Bronchial epithelial cell (primary cell): ENCODE results near the gene FAM117A. TPM values are rescaled to one million over a fixed set of nuclear protein-coding genes. Genes with fewer than 3 reads are reported as not detected.
A peak's percentile ranks its signal among the peaks of the same experiment; 100 is the strongest.

Experiments
- DNase-seq: peaks from one replicate; pipeline ENCODE4 v3.0.0-alpha.2; 2010; ENCODE audit warnings: low read depth
- FAIRE-seq: peaks from 2 replicates; lab custom pipeline; 2011; peaks lifted over from hg19 to GRCh38; lab: Jason Lieb, UNC
- H3K27me3 ChIP-seq: 2 replicates; pipeline ENCODE4 v1.5.1; 2011; ENCODE audit warnings: low read length; ENCODE audit not compliant: control insufficient read depth, insufficient read depth
- H3K36me3 ChIP-seq: 2 replicates; pipeline ENCODE4 v1.5.1; 2011; ENCODE audit warnings: low read length; ENCODE audit not compliant: control insufficient read depth, insufficient read depth
- H3K4me3 ChIP-seq: 2 replicates; pipeline ENCODE4 v1.5.1; 2011; ENCODE audit warnings: mild to moderate bottlenecking, low read depth, low read length, control low read depth
- total RNA-seq: library from RNA; depleted of rRNA; stranded (reverse); fragments of >200 nt; gene quantifications from 2 replicates; pipeline ENCODE4 v1.2.1, GENCODE V29; 2014
- TF ChIP-seq, protein P1 (sequence below): IDR thresholded peaks from 2 replicates; pipeline ENCODE4 v1.5.1; 2011; ENCODE audit warnings: mild to moderate bottlenecking, moderate library complexity, low read length, control low read depth, inconsistent platforms; ENCODE audit not compliant: insufficient read depth, severe bottlenecking

The FAM117A gene
- total RNA-seq, 1 donor from 2014 or later: 0.53 TPM

DNA sequence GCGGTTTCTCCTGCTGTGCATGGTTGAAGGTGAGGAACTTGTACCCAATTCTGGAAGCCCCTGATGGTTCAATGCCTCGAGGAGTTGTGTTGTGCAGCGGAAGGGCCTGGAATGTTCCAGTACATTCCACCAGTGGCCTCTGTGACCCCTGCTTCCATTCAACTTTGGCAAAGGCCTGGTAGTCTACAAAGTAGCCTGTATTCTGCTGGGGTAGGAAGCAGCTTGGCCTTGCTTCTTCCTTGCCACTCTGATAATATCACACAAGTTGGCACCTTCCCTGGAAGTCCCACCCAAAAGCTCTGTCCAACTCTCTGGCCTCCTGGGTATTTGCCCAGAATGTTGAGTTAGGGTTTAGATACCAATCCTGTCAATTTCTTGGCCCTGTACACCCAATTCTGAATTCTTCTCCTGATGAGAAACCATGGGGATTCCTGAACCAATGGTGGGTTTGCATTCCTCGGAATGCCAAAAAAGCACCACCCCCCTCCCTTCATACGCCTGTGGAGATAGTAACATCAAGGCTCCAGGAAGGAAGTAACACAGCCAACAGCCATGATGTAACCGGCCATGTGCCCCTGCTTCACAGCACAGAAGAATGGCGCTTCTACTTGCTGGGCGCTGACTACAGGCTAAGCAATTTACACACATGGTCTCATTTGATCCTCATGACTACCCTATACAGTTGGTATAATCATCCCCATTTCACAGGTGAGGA is 11.8 kb upstream of the FAM117A start:
- DNase-seq (no peak), FAIRE-seq (no peak)
- TF ChIP-seq, protein P1, sequence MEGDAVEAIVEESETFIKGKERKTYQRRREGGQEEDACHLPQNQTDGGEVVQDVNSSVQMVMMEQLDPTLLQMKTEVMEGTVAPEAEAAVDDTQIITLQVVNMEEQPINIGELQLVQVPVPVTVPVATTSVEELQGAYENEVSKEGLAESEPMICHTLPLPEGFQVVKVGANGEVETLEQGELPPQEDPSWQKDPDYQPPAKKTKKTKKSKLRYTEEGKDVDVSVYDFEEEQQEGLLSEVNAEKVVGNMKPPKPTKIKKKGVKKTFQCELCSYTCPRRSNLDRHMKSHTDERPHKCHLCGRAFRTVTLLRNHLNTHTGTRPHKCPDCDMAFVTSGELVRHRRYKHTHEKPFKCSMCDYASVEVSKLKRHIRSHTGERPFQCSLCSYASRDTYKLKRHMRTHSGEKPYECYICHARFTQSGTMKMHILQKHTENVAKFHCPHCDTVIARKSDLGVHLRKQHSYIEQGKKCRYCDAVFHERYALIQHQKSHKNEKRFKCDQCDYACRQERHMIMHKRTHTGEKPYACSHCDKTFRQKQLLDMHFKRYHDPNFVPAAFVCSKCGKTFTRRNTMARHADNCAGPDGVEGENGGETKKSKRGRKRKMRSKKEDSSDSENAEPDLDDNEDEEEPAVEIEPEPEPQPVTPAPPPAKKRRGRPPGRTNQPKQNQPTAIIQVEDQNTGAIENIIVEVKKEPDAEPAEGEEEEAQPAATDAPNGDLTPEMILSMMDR: no peak
- Histone ChIP-seq H3K4me3 (no peak overlapping the region), H3K27me3 (no peaks in the 10 kb centered on the region), H3K36me3 (no peaks in the 10 kb centered on the region)

DNA sequence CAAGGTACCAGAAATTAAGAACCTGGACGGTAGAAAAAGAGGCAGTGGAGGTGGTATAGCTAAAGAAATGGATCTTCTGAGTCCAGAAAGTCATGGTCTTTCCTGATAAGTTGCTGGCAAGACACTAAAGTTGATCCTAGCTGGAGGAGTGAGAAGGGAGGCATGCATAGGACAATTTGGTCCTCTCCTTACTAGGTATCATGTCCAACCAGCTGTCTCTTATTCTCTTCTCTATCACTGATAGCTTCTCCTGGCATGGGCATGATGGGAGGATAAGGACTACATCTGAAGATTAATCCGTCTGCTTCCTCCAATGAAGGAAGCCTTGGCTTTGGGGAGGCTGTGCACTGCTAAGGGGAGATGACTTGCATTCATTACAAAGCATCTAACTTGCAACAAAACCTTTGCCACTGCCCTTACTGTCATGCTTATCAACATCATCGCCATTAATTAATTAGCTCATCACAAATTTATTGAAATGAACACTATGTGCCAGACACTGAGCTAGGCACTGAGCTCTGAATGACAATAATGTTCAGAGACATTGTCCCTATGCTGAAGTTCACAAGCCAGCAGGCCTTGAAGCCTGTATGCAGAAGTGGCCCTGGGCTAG is 3.1 kb upstream of the FAM117A start:
- peak; percentile 55 for FAIRE-seq
- Histone ChIP-seq H3K27me3 (no peaks in the 10 kb centered on the region), H3K4me3 (no peak overlapping the region), H3K36me3 (no peaks in the 10 kb centered on the region)
- DNase-seq: no peak
- TF ChIP-seq, protein P1: no peak

DNA sequence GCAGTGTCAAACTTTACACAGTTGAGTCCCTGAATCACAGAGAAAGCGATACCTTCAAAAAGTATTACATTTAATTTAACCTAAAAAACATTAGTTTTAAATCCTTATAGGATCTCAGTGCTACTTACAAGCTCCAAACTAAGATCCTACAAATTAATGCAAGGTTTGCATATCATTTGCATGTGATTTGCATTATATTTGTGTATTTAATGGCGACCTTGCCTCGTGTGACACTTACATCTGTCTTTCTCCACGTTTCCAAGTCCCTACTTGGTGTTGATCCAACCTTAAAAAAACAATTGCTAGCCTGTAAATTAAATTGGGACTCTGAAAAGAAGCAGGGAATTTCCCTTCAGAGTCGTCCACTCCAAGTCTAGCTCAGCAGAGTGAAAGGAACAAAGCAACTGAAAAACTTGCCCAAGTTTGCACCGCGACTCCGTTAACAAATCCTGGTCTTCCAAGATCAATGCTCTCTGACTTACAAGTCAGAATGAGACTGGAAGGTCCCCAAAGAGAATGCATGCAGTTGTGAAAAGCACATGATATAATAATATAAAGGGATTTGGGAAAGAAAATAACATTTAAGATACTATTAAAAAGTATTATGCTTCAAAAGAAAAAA is 739 bp upstream of the FAM117A start:
- no peak for DNase-seq
- Histone ChIP-seq H3K27me3 (no peaks in the 10 kb centered on the region), H3K4me3 (peak overlapping the region; percentile 9), H3K36me3 (no peaks in the 10 kb centered on the region)
- TF ChIP-seq, protein P1: no peak
- FAIRE-seq: no peak

DNA sequence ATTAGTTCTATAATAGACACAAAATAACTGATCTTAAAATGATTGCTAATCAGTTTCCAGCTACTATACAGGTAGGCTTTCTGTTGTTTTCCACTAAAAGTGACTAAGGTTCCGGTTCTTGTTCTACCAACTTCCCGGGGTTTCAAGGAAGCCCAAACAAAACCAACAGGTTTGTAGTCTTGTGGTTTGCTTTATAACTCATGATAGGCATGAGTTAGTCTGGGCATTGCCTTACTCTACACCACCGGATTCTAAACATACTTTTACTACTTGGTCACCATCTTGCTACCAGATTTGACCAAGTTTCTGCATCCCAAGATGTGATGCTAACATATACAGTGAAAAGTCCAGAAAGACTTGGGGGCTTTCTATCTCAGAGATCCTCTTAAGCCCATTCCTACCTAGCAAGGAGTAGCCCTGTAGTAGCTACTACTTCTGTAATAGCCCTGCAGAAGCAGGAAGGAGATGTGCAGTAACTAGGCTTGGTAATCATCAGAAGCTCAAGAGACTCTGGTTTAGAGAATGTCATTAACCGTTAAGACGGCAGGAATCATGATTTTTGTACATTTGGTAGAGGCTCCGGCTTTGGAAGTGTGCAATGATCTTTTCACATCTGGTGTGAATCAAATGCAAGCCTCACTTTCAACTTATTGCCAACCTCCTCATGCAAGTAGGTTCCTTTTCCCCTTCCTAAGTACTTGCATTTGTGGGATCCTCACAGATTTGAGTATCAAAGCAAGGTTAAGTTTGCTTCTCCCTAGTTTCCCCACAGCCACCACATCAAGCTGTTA is 1.6 kb downstream of the FAM117A start:
- FAIRE-seq: no peak

DNA sequence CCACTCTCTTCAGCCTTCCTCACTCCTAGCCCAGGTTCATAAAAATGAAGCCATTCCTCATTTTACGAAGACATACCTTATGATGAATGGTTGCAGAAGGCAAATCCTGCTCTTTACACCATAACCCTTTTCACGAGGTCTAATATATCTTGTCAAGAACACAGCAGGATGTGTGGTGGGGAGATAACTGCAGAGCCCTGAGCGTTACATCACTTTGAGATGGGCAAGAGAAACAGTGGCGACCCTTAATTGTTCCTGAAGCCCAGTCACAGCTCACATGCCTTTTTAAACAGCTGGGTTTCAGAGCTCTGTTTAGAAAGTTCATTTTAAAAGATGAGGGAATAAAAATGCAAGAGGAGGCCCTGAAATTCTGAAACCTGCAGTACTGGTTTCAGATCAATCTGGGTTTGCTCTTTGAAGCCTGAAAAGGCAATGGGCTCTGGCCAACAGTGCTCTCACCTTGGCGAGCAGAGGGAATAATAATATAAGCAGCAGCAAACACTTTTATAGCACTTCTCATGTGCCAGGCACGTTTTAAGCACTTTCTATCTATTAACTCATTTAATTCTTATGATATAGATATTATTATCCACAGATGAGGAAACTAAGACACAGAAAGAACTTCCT is 2.9 kb downstream of the FAM117A start:
- no peak for FAIRE-seq

More for the DNA sequence above, 1.6 kb downstream of the FAM117A start:
- peak; percentile 74 for DNase-seq
- no peak overlapping the region for H3K4me3 ChIP-seq
- H3K27me3 ChIP-seq: no peaks in the 10 kb centered on the region
- H3K36me3 ChIP-seq: no peaks in the 10 kb centered on the region
- TF ChIP-seq, protein P1: no peak

More for the DNA sequence above, 2.9 kb downstream of the FAM117A start:
- Histone ChIP-seq H3K36me3 (no peaks in the 10 kb centered on the region), H3K4me3 (no peak overlapping the region), H3K27me3 (no peaks in the 10 kb centered on the region)
- TF ChIP-seq, protein P1: no peak
- DNase-seq: no peak
